HG03095 (cell line): ENCODE measurements around the gene VSIG8.

Experiments
- ATAC-seq: cut with Tn5 transposase; IDR thresholded peaks from one replicate; pipeline ENCODE4 v1.9.1; 2021; ENCODE audit warnings: moderate library complexity; ENCODE audit not compliant: unreplicated experiment

The VSIG8 gene

DNA sequence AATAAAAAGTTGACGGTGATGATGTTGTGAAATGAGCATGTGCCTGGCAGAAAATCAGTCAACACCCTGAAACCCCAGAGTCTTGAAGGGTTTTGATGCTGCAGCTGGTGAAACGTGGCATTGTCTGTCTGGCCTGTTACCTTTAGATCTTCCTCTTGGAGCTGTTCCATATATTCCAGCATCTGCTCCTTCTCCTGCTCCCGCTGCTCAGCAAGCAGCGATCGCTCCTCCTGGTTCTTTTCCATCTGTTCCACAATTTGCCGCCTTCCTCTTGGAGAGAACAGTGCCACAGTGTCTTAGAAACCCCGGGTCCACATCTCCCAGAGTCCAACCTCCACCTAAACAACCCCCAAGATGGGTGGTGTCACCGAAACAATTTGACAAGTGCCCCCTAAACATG, 21.8 kb upstream of the VSIG8 start:
- no peak for ATAC-seq

GRCh38 chr1:159883134-159883533, 20.7 kb upstream of the VSIG8 start:
- no peak for ATAC-seq

GRCh38 chr1:159882527-159882862, 20.0 kb upstream of the VSIG8 start:
- no peak for ATAC-seq

- no peak for ATAC-seq
Measured at GRCh38 chr1:159881622-159882526, 19.4 kb upstream of the VSIG8 start.

DNA sequence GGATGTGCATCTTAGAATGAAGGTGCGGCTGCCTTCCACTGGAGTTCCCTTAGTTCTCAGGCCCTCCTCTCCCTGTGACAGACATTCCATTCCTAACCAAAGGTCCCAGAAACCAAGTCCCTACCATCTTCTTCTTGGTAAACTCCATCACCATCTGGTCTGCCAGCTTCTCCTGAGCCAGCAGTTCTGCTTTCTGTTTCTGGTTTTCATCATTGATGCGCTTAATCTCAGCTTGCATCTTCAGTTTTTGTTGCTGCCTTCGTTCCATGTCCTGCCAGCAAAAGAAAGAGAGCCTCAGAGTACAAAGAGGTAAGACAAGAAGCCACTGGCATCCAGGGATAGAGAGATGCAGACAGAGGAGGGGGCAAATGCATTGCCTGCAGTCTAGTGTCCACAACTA, 18.0 kb upstream of the VSIG8 start:
- no peak for ATAC-seq

DNA sequence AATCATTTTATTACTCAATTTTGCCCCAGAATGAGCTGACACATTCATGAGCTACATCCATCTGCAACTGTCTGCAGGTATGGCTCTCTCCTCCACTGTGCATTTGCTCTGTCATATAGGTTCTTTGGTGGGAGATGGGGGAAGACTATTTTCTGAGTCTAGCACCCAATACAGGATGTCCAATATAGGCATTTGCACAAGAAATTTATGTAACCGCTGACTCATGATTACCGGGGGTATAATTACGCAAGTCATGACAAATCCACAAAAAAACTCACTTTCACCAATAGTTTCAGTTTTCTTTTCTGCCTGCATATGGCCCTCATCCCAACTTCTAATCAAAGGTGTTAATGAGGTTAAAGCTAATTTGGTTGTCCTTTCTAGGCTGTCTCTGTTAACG, 17.5 kb upstream of the VSIG8 start:
- no peak for ATAC-seq

DNA sequence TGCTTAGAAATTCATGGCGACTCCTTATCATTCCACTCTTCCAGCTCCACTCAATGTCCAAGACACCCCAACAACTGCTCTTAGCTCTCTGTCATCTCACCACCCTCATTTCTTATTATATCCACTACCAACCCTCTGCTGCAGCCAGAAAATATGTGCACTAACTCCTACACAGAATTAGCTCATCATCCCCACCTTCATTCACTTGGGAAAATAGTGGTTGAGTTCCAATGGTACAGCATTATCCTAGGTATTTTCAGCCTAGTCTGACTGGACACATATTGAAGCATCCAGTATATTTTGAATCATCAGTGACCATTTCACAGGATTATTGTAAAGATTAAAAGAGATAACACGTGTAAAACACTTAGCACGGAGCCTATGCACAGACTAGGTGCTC, 16.7 kb upstream of the VSIG8 start:
- no peak for ATAC-seq

GRCh38 chr1:159877695-159878444, 15.4 kb upstream of the VSIG8 start:
- ATAC-seq: no peak

- no peak for ATAC-seq
Measured at GRCh38 chr1:159873530-159874143, 11.2 kb upstream of the VSIG8 start.

DNA sequence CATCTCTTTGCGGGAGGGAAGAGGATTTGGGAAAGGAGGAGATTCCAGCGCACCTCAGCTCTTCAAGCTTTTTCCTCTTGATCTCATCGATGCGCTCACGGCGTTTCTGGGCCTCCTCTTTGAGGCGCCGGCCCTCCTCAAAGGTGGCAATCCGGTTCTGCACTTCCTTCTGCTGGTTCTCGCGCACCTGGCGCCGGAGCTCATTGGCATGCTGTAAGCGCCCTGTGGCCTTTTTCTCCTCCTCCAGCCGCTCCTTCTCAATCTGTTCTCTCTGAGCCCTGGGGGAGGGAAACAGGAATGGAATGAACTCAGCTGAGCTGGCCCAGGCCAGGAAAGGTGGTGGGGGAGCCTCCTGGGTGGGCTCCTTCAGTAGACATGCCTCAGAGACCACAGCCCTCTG, 10.4 kb upstream of the VSIG8 start:
- no peak for ATAC-seq

- no peak for ATAC-seq
Measured at GRCh38 chr1:159870704-159871103, 8.2 kb upstream of the VSIG8 start.

DNA sequence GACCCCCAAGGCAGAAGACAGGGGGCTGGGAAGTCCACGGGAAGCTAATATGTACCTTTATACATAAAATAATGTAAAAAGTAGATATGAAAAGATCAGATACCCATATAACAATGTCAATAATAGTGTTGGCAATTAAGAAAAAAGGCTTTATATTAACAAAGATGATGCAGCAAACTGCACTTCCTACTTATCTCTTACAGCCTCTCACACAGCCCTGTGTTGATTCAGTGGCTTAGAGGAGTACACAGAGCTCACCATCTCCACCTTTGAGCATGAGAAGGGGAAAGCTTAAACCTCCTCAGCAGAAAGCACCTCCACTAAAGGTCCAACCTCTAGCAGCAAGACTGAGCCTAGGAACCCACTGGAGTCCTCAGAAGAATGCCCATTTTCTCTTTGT, 7.2 kb upstream of the VSIG8 start:
- no peak for ATAC-seq

DNA sequence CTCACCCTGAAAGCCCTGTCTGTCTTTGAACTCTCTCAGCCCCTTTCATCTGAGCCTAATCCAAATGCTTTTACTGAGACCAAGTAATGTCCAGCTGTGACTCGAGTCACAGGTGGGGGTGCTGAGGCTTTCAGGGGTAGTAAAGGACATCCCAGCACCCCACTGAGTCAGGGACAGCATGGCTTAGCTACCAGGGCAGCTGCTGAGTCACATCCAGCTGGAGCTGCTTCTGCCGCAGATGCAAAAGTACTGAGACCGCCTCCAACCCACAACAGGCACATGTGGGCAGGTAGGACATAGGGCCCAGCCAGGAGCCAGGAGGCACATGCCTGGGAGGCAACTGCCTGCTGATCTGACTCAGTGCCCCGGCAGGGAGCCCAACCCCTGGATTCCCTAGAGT, 6.7 kb upstream of the VSIG8 start:
- no peak for ATAC-seq

- no peak for ATAC-seq
Measured at GRCh38 chr1:159868766-159869165, 6.3 kb upstream of the VSIG8 start.

- no peak for ATAC-seq
Measured at GRCh38 chr1:159867664-159868026, 5.2 kb upstream of the VSIG8 start.

DNA sequence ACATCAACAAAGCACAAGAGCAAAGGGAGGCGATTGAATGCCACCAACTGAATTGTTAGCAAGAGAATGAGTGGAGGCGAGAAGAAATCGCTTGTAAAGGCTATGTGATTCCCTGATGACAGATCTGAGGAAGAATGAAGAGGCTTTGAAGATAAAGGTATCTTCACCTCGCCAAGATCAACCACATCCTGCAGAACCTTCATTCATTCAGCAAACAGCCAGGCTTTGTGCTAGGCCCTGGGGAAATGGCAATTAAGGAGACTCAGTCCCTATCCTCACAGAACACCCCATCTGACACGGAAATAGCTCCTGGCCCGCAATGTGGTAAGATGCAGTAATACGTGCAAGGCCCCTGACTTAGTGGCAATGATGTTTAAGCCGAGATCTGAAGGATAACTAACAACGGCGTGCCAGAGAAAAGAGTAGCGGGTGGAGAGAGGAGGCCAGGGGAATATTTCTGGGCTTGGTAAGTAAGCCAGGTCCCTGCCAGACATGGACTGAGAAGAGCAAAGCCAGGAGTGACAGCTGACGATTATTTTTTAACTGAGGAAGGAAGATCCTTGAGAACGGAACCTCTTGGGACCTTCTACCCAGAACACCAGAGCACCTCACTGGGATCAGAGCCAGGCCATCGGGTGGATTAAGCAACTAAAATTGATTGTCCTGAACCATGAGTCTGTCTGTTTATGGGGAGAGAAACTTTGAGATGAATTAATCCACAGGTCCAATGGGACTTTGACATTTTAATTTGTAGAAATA, 4.6 kb upstream of the VSIG8 start:
- no peak for ATAC-seq

- no peak for ATAC-seq
Measured at GRCh38 chr1:159866066-159866465, 3.6 kb upstream of the VSIG8 start.

GRCh38 chr1:159864262-159864661, 1.8 kb upstream of the VSIG8 start:
- no peak for ATAC-seq

- ATAC-seq: no peak
Measured at GRCh38 chr1:159862031-159862430, 426 bp downstream of the VSIG8 start.

DNA sequence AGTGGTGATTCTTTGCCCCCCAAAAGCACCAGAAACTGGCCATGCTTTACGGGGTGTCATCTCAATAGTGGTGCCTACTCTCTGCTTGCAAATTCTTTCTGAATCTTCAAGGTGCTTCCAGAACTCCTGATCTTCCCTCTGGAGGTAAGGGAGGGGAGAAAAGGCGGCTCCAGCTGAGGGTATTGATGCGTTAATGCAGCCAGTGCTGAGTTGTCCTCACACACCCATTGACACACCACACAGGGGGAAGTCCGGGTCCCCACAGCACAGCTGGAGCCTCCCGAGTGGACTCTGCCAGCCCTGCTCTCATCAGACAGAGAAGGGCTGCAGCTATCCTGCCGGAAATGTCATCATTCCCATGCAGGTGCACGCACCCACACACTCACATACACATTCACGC, 1.2 kb downstream of the VSIG8 start:
- no peak for ATAC-seq

DNA sequence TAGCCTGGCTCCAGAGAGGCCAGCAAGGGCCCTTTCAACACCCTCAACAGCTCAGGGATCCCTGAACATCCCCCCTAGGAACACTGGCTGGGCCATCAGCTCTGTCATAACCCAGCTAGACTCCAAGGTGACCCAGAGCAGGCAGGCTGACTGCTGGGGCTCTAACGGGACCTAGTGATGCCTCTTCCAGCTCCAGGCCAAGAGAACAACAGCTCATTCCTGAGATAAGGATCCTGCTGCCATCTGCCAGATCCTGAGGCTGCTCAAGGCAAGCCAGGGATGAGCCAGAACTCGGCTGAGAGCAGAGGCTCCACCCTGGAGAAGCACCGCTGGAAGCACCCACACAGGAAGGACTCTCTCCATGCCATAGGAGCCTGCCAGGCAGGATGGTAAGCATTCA, 2.0 kb downstream of the VSIG8 start:
- no peak for ATAC-seq
